Measurements from ENCODE around the gene ST3GAL6.

ST3GAL6 gene

GRCh38 chr3:98812851-98813374, 49.8 kb downstream of the ST3GAL6 start:
- H3K79me2 ChIP-seq (ENCODE audit: insufficient read depth, low read depth), result no peaks in the 10 kb centered on the region
- H2AFZ ChIP-seq (ENCODE audit: low read depth), result no peak overlapping the region
- no peak overlapping the region for H3K9ac ChIP-seq

GRCh38 chr3:98814817-98815420, 51.8 kb downstream of the ST3GAL6 start:
- H3K27me3 ChIP-seq (ENCODE audit: insufficient read depth, low read depth), result no peaks in the 10 kb centered on the region
- H3K27ac ChIP-seq, result no peak overlapping the region
- no peak overlapping the region for H3K9ac ChIP-seq
- H3K36me3 ChIP-seq (ENCODE audit: insufficient read depth), result no peaks in the 10 kb centered on the region
- no peak for TF ChIP-seq CTCF (conservative IDR thresholded peaks at IDR 0.05; ENCODE audit: low read depth, low read length)
- H2AFZ ChIP-seq (ENCODE audit: low read depth), result no peak overlapping the region
- H4K20me1 ChIP-seq (ENCODE audit: insufficient read depth), result no peaks in the 10 kb centered on the region
- H3K4me2 ChIP-seq, result no peak overlapping the region
- no peaks in the 10 kb centered on the region for H3K4me1 ChIP-seq (ENCODE audit: low read depth, poor library complexity, severe bottlenecking)
- no peak overlapping the region for H3K4me3 ChIP-seq (IDR thresholded peaks at IDR 0.05; ENCODE audit: insufficient read depth, low read depth, low read length)
- no peaks in the 10 kb centered on the region for H3K79me2 ChIP-seq (ENCODE audit: insufficient read depth, low read depth)

More at GRCh38 chr3:98812851-98813374, 49.8 kb downstream of the ST3GAL6 start:
- no peak overlapping the region for H3K27ac ChIP-seq
- no peak overlapping the region for H3K4me3 ChIP-seq (IDR thresholded peaks at IDR 0.05; ENCODE audit: insufficient read depth, low read depth, low read length)
- no peak overlapping the region for H3K4me2 ChIP-seq
- H4K20me1 ChIP-seq (ENCODE audit: insufficient read depth), result no peaks in the 10 kb centered on the region
- H3K4me1 ChIP-seq (ENCODE audit: low read depth, poor library complexity, severe bottlenecking), result no peaks in the 10 kb centered on the region
- H3K27me3 ChIP-seq (ENCODE audit: insufficient read depth, low read depth), result no peaks in the 10 kb centered on the region
- no peaks in the 10 kb centered on the region for H3K36me3 ChIP-seq (ENCODE audit: insufficient read depth)
- TF ChIP-seq CTCF (conservative IDR thresholded peaks at IDR 0.05; ENCODE audit: low read depth, low read length), result peak; percentile 79

DNA sequence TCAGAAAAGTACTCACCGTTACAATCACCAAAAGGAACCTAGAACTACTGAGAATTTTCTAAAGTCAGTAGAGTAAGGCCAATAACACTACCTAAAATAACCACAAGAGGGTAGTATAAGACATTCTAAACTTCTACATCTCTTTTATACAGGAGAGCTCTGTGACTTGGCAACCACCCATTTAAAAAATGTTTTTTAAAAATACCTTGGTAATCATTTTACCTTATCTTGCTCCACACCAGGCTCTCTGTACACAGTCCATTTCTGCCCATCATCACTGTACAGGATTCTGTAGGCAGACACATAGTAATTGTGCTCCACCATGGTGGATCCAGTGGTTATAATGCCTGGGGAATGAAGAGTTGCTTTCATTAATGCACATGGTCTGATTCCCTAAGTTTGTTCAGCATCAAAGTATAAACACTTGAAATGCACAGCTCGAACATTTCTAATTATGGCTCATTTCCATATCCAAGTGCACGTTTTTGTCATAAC, 54.5 kb downstream of the ST3GAL6 start:
- H3K27ac ChIP-seq, result no peak overlapping the region
- H3K9ac ChIP-seq, result no peak overlapping the region
- H3K4me1 ChIP-seq (ENCODE audit: low read depth, poor library complexity, severe bottlenecking), result no peaks in the 10 kb centered on the region
- no peak overlapping the region for H3K4me2 ChIP-seq
- H4K20me1 ChIP-seq (ENCODE audit: insufficient read depth), result no peaks in the 10 kb centered on the region
- TF ChIP-seq CTCF (conservative IDR thresholded peaks at IDR 0.05; ENCODE audit: low read depth, low read length), result peak; percentile 75
- H3K79me2 ChIP-seq (ENCODE audit: insufficient read depth, low read depth), result no peaks in the 10 kb centered on the region
- H2AFZ ChIP-seq (ENCODE audit: low read depth), result no peak overlapping the region
- H3K4me3 ChIP-seq (IDR thresholded peaks at IDR 0.05; ENCODE audit: insufficient read depth, low read depth, low read length), result no peak overlapping the region
- no peaks in the 10 kb centered on the region for H3K27me3 ChIP-seq (ENCODE audit: insufficient read depth, low read depth)
- no peaks in the 10 kb centered on the region for H3K36me3 ChIP-seq (ENCODE audit: insufficient read depth)

DNA sequence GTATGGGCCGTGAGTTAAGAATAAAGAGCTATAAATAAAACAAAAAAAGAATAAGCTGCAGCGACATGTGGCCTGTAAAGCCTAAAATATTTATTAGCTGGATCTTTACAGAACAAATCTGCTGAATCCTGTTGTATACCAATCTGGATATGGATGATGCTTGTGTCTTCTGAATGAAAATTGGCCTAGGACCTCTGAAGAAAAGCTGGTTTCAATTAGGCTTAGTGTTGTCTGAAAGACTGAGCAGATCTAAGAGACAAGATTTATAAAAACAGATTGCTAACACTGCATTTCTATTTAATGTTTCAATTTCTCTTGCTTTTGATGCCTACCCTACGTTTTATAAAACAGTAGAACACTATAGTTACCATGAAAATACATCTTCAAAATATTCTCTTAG, 57.9 kb downstream of the ST3GAL6 start:
- no peaks in the 10 kb centered on the region for H3K36me3 ChIP-seq (ENCODE audit: insufficient read depth)
- H3K27ac ChIP-seq, result no peak overlapping the region
- no peaks in the 10 kb centered on the region for H3K27me3 ChIP-seq (ENCODE audit: insufficient read depth, low read depth)
- H3K4me1 ChIP-seq (ENCODE audit: low read depth, poor library complexity, severe bottlenecking), result no peaks in the 10 kb centered on the region
- no peak overlapping the region for H3K9ac ChIP-seq
- H3K79me2 ChIP-seq (ENCODE audit: insufficient read depth, low read depth), result no peaks in the 10 kb centered on the region
- no peak overlapping the region for H3K4me3 ChIP-seq (IDR thresholded peaks at IDR 0.05; ENCODE audit: insufficient read depth, low read depth, low read length)
- no peak for TF ChIP-seq CTCF (conservative IDR thresholded peaks at IDR 0.05; ENCODE audit: low read depth, low read length)
- H4K20me1 ChIP-seq (ENCODE audit: insufficient read depth), result no peaks in the 10 kb centered on the region
- no peak overlapping the region for H2AFZ ChIP-seq (ENCODE audit: low read depth)
- no peak overlapping the region for H3K4me2 ChIP-seq
